LNCAP (cell line): Measurements from ENCODE around the gene CBY1.

ENCODE experiments used
- CTCF ChIP-seq: fragments of 450-650 bp; IDR thresholded peaks from 2 replicates; pipeline ENCODE4 v1.5.1; 2017; ENCODE audit warnings: mild to moderate bottlenecking

The CBY1 gene

GRCh38 chr22:38638216-38638615 lies 18.2 kb upstream of the CBY1 start:
- TF ChIP-seq CTCF, result no peak

GRCh38 chr22:38638728-38639127 lies 17.7 kb upstream of the CBY1 start:
- no peak for TF ChIP-seq CTCF

- no peak for TF ChIP-seq CTCF
Observed at GRCh38 chr22:38641476-38642040, 14.9 kb upstream of the CBY1 start.

- no peak for TF ChIP-seq CTCF
Observed at GRCh38 chr22:38645430-38645829, 11.0 kb upstream of the CBY1 start.

- TF ChIP-seq CTCF, result no peak
Observed at GRCh38 chr22:38649841-38650522, 6.5 kb upstream of the CBY1 start.

- no peak for TF ChIP-seq CTCF
Observed at GRCh38 chr22:38652859-38653258, 3.6 kb upstream of the CBY1 start.

- TF ChIP-seq CTCF, result no peak
Observed at GRCh38 chr22:38653741-38654140, 2.7 kb upstream of the CBY1 start.
